IMR-90 (cell line): ENCODE results near the gene MYOCD.

Experiments
- BHLHE40 ChIP-seq: fragments of 150-350 bp; IDR thresholded peaks from 2 replicates; pipeline ENCODE4 v1.6.1; 2016; ENCODE audit warnings: mild to moderate bottlenecking, low read depth, low read length
- CEBPB ChIP-seq: IDR thresholded peaks from 2 replicates; pipeline ENCODE4 v1.6.1; 2012; ENCODE audit warnings: low read depth, low read length, improper control_type of control experiment
- CTCF ChIP-seq: conservative IDR thresholded peaks from 2 replicates; pipeline ENCODE4 v1.5.1; 2012; ENCODE audit warnings: mild to moderate bottlenecking, low read depth, low read length, improper control_type of control experiment
- FOS ChIP-seq: fragments of 150-350 bp; IDR thresholded peaks from 2 replicates; pipeline ENCODE4 v1.6.1; 2016; ENCODE audit warnings: low read depth, low read length
- MXI1 ChIP-seq: IDR thresholded peaks from 2 replicates; pipeline ENCODE4 v1.6.1; 2012; ENCODE audit warnings: low read depth, mild to moderate bottlenecking, low read length, moderate library complexity, borderline replicate concordance
- NFE2L2 ChIP-seq: fragments of 150-350 bp; IDR thresholded peaks from 2 replicates; pipeline ENCODE4 v1.6.1; 2016; ENCODE audit warnings: low read depth, mild to moderate bottlenecking, low read length
- POLR2A ChIP-seq: IDR thresholded peaks from 2 replicates; pipeline ENCODE4 v1.6.1; 2012; ENCODE audit warnings: mild to moderate bottlenecking, low read depth, low read length
- RAD21 ChIP-seq: IDR thresholded peaks from 2 replicates; pipeline ENCODE4 v1.6.1; 2012; ENCODE audit warnings: low read length, improper control_type of control experiment
- RCOR1 ChIP-seq: IDR thresholded peaks from 2 replicates; pipeline ENCODE4 v1.6.1; 2012; ENCODE audit warnings: mild to moderate bottlenecking, low read length, improper control_type of control experiment; ENCODE audit not compliant: insufficient replicate concordance
- SMC3 ChIP-seq: fragments of 150-350 bp; IDR thresholded peaks from 2 replicates; pipeline ENCODE4 v1.6.1; 2016; ENCODE audit warnings: low read depth, mild to moderate bottlenecking, antibody characterized with exemption, low read length, moderate library complexity
- USF2 ChIP-seq: fragments of 150-350 bp; IDR thresholded peaks from 2 replicates; pipeline ENCODE4 v1.6.1; 2017; ENCODE audit warnings: mild to moderate bottlenecking, antibody characterized with exemption, low read length, low read depth

- TF ChIP-seq CTCF (no peak), BHLHE40 (no peak), RCOR1 (no peak), RAD21 (no peak), SMC3 (peak; percentile 17; the same call in 1 of the 2 replicates), POLR2A (0 out of 2 replicates have a peak, but pooled peaks have one; percentile 15), NFE2L2 (no peak), CEBPB (no peak), FOS (no peak), USF2 (no peak), MXI1 (no peak)
Observed at GRCh38 chr17:12620200-12620720, 45.4 kb upstream of the MYOCD start.
